HCT116 (cell line): Measurements from ENCODE around the gene WDR37. TPM values are rescaled to one million over a fixed set of nuclear protein-coding genes. Genes with fewer than 3 reads are reported as not detected.
A peak's percentile ranks its signal among the peaks of the same experiment; 100 is the strongest.

Source experiments
- ATAC-seq: fragments of 200-7000 bp; cut with Tn5 transposase; 2 replicates; pipeline ENCODE4 v1.9.1; 2020; ENCODE audit warnings: mild to moderate bottlenecking, moderate library complexity
- BruUV-seq: library from RNA; stranded (reverse); fragments of 400-500 nt; replicated peaks from 2 replicates; lab custom pipeline; 2021; lab: Mats Ljungman, UMichigan
- CTCF ChIA-PET: fragments of 300-600 bp; sonication (Branson Sonifier 250); formaldehyde crosslinking; loops from one replicate; lab custom pipeline; 2021; ENCODE audit warnings: antibody characterized with exemption; lab: Charles Lee
- POLR2A ChIA-PET: fragments of 300-600, 350-600 bp; sonication (Branson Sonifier 250); formaldehyde crosslinking; loops from one replicate; lab custom pipeline; 2021; ENCODE audit warnings: antibody characterized with exemption; lab: Charles Lee
- RAD21 ChIA-PET, 2 experiments: fragments of 300-600 bp; sonication (Branson Sonifier 250); formaldehyde crosslinking; loops; one replicate each; lab custom pipeline; 2023; ENCODE audit warnings: low total read pairs in 2 of 2; ENCODE audit not compliant: uncharacterized antibody in 2 of 2, unreplicated experiment in 2 of 2, low non-redundant PET in 1 of 2; lab: Charles Lee
- DNase-seq: peaks from one replicate; pipeline ENCODE4 v3.0.0-alpha.2; 2010; ENCODE audit warnings: low read depth, low spot score
- H2AFZ ChIP-seq: fragments of 200-600 bp; shearing (Covaris generic), sonication (generic); 2 replicates; pipeline ENCODE4 v1.6.1; 2017; ENCODE audit warnings: low read depth, mixed run types, mixed read lengths, antibody characterized with exemption, low read length; ENCODE audit not compliant: poor library complexity, severe bottlenecking
- H3K27ac ChIP-seq: 2 replicates; pipeline ENCODE4 v1.5.1; 2012; ENCODE audit warnings: low read depth, low read length
- H3K27me3 ChIP-seq: fragments of 200-600 bp; sonication (generic); 2 replicates; pipeline ENCODE4 v1.6.1; 2016; ENCODE audit warnings: mixed run types, low read length, mixed read lengths; ENCODE audit not compliant: insufficient read depth
- H3K36me3 ChIP-seq, 2 experiments: fragments of 200-500 bp in 1 of 2; fragments of 200-600 bp in 1 of 2; sonication (Bioruptor generic) in 1 of 2; sonication (generic) in 1 of 2; 2 replicates each; pipeline versions ENCODE4 v1.5.1 to v1.6.1; 2014 to 2016; ENCODE audit warnings: low read length in 2 of 2, inconsistent platforms in 1 of 2, mixed read lengths in 1 of 2, mixed run types in 1 of 2; ENCODE audit not compliant: insufficient read depth in 2 of 2, control insufficient read depth in 1 of 2
- H3K4me1 ChIP-seq, 2 experiments: fragments of 200-600 bp in 1 of 2; sonication (generic) in 1 of 2; 2 replicates each; pipeline versions ENCODE4 v1.5.1 to v1.6.1; 2012 to 2017; ENCODE audit warnings: low read length in 2 of 2, inconsistent platforms in 1 of 2, mild to moderate bottlenecking in 1 of 2, mixed read lengths in 1 of 2, mixed run types in 1 of 2, moderate library complexity in 1 of 2; ENCODE audit not compliant: insufficient read depth in 2 of 2, control insufficient read depth in 1 of 2
- H3K4me2 ChIP-seq: fragments of 200-600 bp; sonication (generic); 2 replicates; pipeline ENCODE4 v1.6.1; 2017; ENCODE audit warnings: mixed run types, low read length, mixed read lengths
- H3K4me3 ChIP-seq, 2 experiments: fragments of 200-600 bp in 1 of 2; sonication (generic) in 1 of 2; replicated peaks in 1 of 2; 2 replicates each; pipeline ENCODE4 v1.5.1; 2011 to 2016; ENCODE audit warnings: low read length in 2 of 2, control low read depth in 1 of 2, low read depth in 1 of 2, mild to moderate bottlenecking in 1 of 2, mixed read lengths in 1 of 2, mixed run types in 1 of 2
- H3K79me2 ChIP-seq: fragments of 200-600 bp; sonication (generic); 2 replicates; pipeline ENCODE4 v1.6.1; 2017; ENCODE audit warnings: mild to moderate bottlenecking, mixed run types, low read length, moderate library complexity, mixed read lengths; ENCODE audit not compliant: insufficient read depth
- H3K9ac ChIP-seq: fragments of 200-600 bp; sonication (generic); 2 replicates; pipeline ENCODE4 v1.6.1; 2016; ENCODE audit warnings: low read length, mixed read lengths
- H3K9me2 ChIP-seq: fragments of 200-600 bp; sonication (generic), shearing (Covaris generic); 2 replicates; pipeline ENCODE4 v1.6.1; 2017; ENCODE audit warnings: mixed run types, mild to moderate bottlenecking, moderate library complexity; ENCODE audit not compliant: insufficient read depth
- H3K9me3 ChIP-seq, 2 experiments: fragments of 200-500 bp in 1 of 2; fragments of 200-600 bp in 1 of 2; sonication (Bioruptor generic) in 1 of 2; sonication (generic) in 1 of 2; 2 replicates each; pipeline ENCODE4 v1.6.1; 2014 to 2017; ENCODE audit warnings: low read length in 2 of 2, mixed read lengths in 2 of 2, inconsistent platforms in 1 of 2, low read depth in 1 of 2, mild to moderate bottlenecking in 1 of 2, mixed run types in 1 of 2, moderate library complexity in 1 of 2; ENCODE audit not compliant: control insufficient read depth in 1 of 2, insufficient read depth in 1 of 2
- H4K20me1 ChIP-seq: fragments of 200-600 bp; sonication (generic), shearing (Covaris generic); 2 replicates; pipeline ENCODE4 v1.6.1; 2017; ENCODE audit warnings: mixed run types, mild to moderate bottlenecking, moderate library complexity; ENCODE audit not compliant: insufficient read depth
- CBX3 ChIP-seq: IDR thresholded peaks from 2 replicates; pipeline ENCODE4 v1.6.1; 2012; ENCODE audit warnings: low read depth
- CEBPB ChIP-seq: IDR thresholded peaks from 2 replicates; pipeline ENCODE4 v1.6.1; 2012; ENCODE audit warnings: low read depth
- ELF1 ChIP-seq: IDR thresholded peaks from 2 replicates; pipeline ENCODE4 v1.6.1; 2012; ENCODE audit warnings: low read depth, borderline replicate concordance
- FOSL1 ChIP-seq: IDR thresholded peaks from 2 replicates; pipeline ENCODE4 v1.6.1; 2012; ENCODE audit warnings: low read depth
- POLR2AphosphoS5 ChIP-seq: IDR thresholded peaks from 2 replicates; pipeline ENCODE4 v1.6.1; 2011; ENCODE audit warnings: mild to moderate bottlenecking, low read depth, low read length, moderate library complexity
- RAD21 ChIP-seq: IDR thresholded peaks from 2 replicates; pipeline ENCODE4 v1.6.1; 2012; ENCODE audit warnings: low read depth, mild to moderate bottlenecking
- SIN3A ChIP-seq: IDR thresholded peaks from 2 replicates; pipeline ENCODE4 v1.6.1; 2012; ENCODE audit warnings: low read depth
- SRF ChIP-seq: IDR thresholded peaks from 2 replicates; pipeline ENCODE4 v1.6.1; 2012; ENCODE audit warnings: low read depth
- YY1 ChIP-seq: IDR thresholded peaks from 2 replicates; pipeline ENCODE4 v1.6.1; 2011; ENCODE audit warnings: low read length, low read depth, moderate library complexity, mild to moderate bottlenecking; ENCODE audit not compliant: insufficient replicate concordance; ENCODE audit errors: extremely low read depth
- intact Hi-C: fragments of 100-400 bp; cut with micrococcal nuclease; formaldehyde crosslinking; loops from 2 replicates; pipeline ENCODE4 v1.10.0; 2022
- total RNA-seq: library from RNA; stranded (reverse); gene quantifications from one replicate; pipeline ENCODE4 v1.2.1, GENCODE V29; 2021; ENCODE audit not compliant: unreplicated experiment
- TF ChIP-seq, protein P1 (sequence below): IDR thresholded peaks from 2 replicates; pipeline ENCODE4 v1.6.1; 2012; ENCODE audit warnings: low read depth

WDR37 gene
- total RNA-seq, 1 experiment from 2014 or later, result 9.1 TPM

DNA sequence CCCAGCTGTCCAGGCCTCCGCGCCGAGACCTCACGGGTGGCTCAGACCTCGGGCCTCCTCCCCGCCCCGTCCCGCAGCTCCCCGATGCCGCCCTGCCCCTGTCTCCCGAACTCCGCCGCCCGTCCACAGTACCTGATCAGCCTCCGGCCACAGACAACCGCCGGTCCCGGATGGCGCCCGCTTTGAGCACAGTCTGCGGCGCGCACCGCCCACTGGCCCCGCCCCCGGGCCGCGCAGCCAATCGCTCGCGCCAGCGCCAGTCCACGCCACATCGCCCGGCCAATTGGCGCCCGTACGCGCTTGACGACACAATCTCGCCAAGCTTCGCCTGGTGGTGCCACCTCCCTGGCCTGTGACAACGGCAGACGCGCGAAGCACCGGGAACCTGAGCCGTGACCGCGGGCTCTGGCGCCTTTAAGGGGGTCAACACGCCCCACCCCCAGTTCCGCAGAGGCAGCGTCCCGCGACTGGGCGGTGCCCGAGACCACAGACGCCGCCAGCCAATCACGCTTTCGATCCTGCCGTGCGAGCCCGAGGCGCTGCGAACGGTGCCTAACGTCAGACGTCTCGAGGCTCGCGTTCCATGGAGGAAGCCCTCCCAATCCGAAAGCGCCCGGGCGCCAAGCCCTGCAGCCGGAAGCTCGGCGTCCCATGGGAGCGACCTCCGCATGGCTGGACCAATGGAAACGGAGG, 7.3 kb upstream of the WDR37 start, which contains the start of gene IDI1 (continued):
- peak; percentile 83 for TF ChIP-seq POLR2AphosphoS5
- TF ChIP-seq SIN3A, result peak; percentile 87
- no peak; the same call in 1 of the 2 replicates for TF ChIP-seq SRF
- TF ChIP-seq RAD21, result no peak
- TF ChIP-seq, all 23 proteins: peak for 8

DNA sequence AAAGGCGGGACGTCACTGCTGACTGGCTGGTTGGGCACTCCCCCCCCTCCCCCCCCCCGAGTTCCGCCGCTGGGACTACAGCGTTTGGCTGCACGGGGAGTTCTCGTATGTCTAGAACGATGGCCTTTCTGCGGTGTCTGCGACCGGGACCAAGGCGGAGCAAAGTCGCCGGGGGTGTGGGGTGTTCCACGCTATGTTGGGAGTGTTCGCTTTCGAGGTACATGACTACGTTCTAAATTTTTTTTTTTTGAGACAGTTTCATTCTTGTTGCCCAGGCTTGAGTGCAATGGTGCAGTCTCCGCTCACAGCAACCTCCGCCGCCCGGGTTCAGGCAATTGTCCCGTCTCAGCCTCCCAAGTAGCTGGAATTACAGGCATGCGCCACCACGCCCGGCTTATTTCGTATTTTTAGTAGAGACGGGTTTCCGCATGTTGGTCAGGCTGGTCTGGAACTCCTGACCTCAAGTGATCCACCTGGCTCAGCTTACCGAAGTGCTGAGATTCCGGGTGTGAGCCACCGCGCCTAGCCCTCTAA, 6.7 kb upstream of the WDR37 start:
- no peaks in the 10 kb centered on the region for H3K27me3 ChIP-seq
- H3K4me3 ChIP-seq, result peak overlapping the region; percentile 90 to 91
- no peaks in the 10 kb centered on the region for H3K9me3 ChIP-seq
- H3K4me1 ChIP-seq, result peaks cover 16 to 25% of the 10 kb centered on the region in 2 experiments
- ATAC-seq (no peak), DNase-seq (no peak)
- H4K20me1 ChIP-seq, result no peaks in the 10 kb centered on the region; the same call in 1 of the 2 replicates
- no peaks in the 10 kb centered on the region; a peak in 2 of 4 replicates for H3K36me3 ChIP-seq
- H3K4me2 ChIP-seq, result peak overlapping the region; percentile 93
- TF ChIP-seq ELF1 (no peak), CEBPB (no peak), CBX3 (no peak), YY1 (no peak), FOSL1 (no peak), POLR2AphosphoS5 (peak; percentile 67; the same call in 1 of the 2 replicates)
- TF ChIP-seq, protein P1, sequence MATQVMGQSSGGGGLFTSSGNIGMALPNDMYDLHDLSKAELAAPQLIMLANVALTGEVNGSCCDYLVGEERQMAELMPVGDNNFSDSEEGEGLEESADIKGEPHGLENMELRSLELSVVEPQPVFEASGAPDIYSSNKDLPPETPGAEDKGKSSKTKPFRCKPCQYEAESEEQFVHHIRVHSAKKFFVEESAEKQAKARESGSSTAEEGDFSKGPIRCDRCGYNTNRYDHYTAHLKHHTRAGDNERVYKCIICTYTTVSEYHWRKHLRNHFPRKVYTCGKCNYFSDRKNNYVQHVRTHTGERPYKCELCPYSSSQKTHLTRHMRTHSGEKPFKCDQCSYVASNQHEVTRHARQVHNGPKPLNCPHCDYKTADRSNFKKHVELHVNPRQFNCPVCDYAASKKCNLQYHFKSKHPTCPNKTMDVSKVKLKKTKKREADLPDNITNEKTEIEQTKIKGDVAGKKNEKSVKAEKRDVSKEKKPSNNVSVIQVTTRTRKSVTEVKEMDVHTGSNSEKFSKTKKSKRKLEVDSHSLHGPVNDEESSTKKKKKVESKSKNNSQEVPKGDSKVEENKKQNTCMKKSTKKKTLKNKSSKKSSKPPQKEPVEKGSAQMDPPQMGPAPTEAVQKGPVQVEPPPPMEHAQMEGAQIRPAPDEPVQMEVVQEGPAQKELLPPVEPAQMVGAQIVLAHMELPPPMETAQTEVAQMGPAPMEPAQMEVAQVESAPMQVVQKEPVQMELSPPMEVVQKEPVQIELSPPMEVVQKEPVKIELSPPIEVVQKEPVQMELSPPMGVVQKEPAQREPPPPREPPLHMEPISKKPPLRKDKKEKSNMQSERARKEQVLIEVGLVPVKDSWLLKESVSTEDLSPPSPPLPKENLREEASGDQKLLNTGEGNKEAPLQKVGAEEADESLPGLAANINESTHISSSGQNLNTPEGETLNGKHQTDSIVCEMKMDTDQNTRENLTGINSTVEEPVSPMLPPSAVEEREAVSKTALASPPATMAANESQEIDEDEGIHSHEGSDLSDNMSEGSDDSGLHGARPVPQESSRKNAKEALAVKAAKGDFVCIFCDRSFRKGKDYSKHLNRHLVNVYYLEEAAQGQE, result no peak
- peak overlapping the region; percentile 78 for H3K27ac ChIP-seq
- H3K9me2 ChIP-seq, result no peaks in the 10 kb centered on the region
- BruUV-seq, result TSS peak; percentile 80
- POLR2A ChIA-PET, result interaction anchor here (0.7 to 1.3 kb wide), 3 partner anchors 17 to 47 kb away, joined by 3 to 6 read pairs (median 4); no protein-coding TSS in a partner anchor
- peaks cover 80% of the 10 kb centered on the region for H3K79me2 ChIP-seq
- intact Hi-C loops, result no loop called here
- peak overlapping the region; percentile 84 for H3K9ac ChIP-seq
- H2AFZ ChIP-seq, result no peak overlapping the region
- RAD21 ChIA-PET, result no interaction called here
- CTCF ChIA-PET, result interaction anchor here (0.6 kb wide), 1 partner anchor 829 kb away, joined by 3 read pairs; no protein-coding TSS in a partner anchor
